Fibroblast of skin of abdomen (primary cell): ENCODE data around the gene SLC4A11.
"Not testable (repeated sequence)": the region's sequence is repeated elsewhere in the genome, so short reads cannot be mapped to it uniquely, and the experiment has no call there.

ENCODE experiments used
- DNase-seq: peaks from one replicate; pipeline ENCODE4 v3.0.0-alpha.2; 2013

SLC4A11 gene

GRCh38 chr20:3199976-3200755 is 38.8 kb downstream of the SLC4A11 start:
- DNase-seq = no peak

- no peak for DNase-seq
Observed at GRCh38 chr20:3199206-3199605, 39.8 kb downstream of the SLC4A11 start.

GRCh38 chr20:3195590-3196237 is 43.3 kb downstream of the SLC4A11 start:
- DNase-seq = no peak

GRCh38 chr20:3194617-3195280 is 44.2 kb downstream of the SLC4A11 start:
- no peak for DNase-seq

GRCh38 chr20:3193806-3194616 is 45.0 kb downstream of the SLC4A11 start:
- DNase-seq = no peak

- no peak for DNase-seq
Observed at GRCh38 chr20:3192226-3193015, 46.6 kb downstream of the SLC4A11 start.

- no peak for DNase-seq
Observed at GRCh38 chr20:3190681-3191111, 48.3 kb downstream of the SLC4A11 start.

- no peak for DNase-seq
Observed at GRCh38 chr20:3189561-3190131, 49.3 kb downstream of the SLC4A11 start.

GRCh38 chr20:3188823-3189413 is 50.1 kb downstream of the SLC4A11 start:
- DNase-seq = no peak

GRCh38 chr20:3187861-3188260 is 51.1 kb downstream of the SLC4A11 start:
- not testable (repeated sequence) for DNase-seq

- no peak for DNase-seq
Observed at GRCh38 chr20:3183896-3184612, 54.9 kb downstream of the SLC4A11 start.

- not testable (repeated sequence) for DNase-seq
Observed at GRCh38 chr20:3182429-3182828, 56.6 kb downstream of the SLC4A11 start.

GRCh38 chr20:3181270-3181669 is 57.7 kb downstream of the SLC4A11 start:
- no peak for DNase-seq

- no peak for DNase-seq
Observed at GRCh38 chr20:3180319-3180718, 58.7 kb downstream of the SLC4A11 start.

GRCh38 chr20:3177746-3178485 is 61.1 kb downstream of the SLC4A11 start:
- no peak for DNase-seq
